ENCODE results near the gene RHBDL1. TPM values are rescaled to one million over a fixed set of nuclear protein-coding genes. Genes with fewer than 3 reads are reported as not detected.

Gene RHBDL1
- total RNA-seq, 1 experiment from 2014 or later, result 2.9 TPM

DNA sequence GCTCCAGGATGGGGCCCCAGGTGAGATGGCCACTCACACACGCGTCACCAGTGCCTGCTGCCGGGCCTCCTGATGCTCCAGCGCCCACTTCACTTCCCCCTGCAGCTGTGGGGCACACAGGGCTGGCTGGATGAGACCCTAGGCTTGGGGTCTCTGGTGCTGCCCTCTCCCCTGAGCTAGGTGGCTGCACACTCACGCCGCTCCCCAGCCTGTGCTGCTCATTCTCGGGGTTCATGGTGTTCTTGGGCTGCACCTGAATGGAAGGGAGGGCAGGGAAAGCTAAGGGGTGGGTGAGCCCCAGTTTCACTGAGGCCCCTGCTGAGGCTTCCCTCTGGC lies 49.5 kb downstream of the RHBDL1 start:
- H3K4me3 Mint-ChIP-seq (ENCODE audit: unreplicated experiment), result no peak overlapping the region
- H3K27me3 Mint-ChIP-seq (ENCODE audit: insufficient read depth, unreplicated experiment), result no peaks in the 10 kb centered on the region
- no peaks in the 10 kb centered on the region for H3K27me3 ChIP-seq (replicated peaks; ENCODE audit: control insufficient read depth, insufficient read depth, low read length)
- H3K9me3 Mint-ChIP-seq (ENCODE audit: unreplicated experiment), result no peaks in the 10 kb centered on the region
- H3K9me3 ChIP-seq, result no peaks in the 10 kb centered on the region
- no peaks in the 10 kb centered on the region for H3K4me1 Mint-ChIP-seq (ENCODE audit: low read depth, unreplicated experiment)
- no TSS peak for BruUV-seq (replicated peaks)
- no peak for DNase-seq
- H3K36me3 Mint-ChIP-seq (ENCODE audit: insufficient read depth, unreplicated experiment), result peaks cover 11% of the 10 kb centered on the region
- peaks cover 13% of the 10 kb centered on the region for H3K4me1 ChIP-seq
- POLR2A ChIA-PET, result no interaction called here
- TF ChIP-seq, protein P1, sequence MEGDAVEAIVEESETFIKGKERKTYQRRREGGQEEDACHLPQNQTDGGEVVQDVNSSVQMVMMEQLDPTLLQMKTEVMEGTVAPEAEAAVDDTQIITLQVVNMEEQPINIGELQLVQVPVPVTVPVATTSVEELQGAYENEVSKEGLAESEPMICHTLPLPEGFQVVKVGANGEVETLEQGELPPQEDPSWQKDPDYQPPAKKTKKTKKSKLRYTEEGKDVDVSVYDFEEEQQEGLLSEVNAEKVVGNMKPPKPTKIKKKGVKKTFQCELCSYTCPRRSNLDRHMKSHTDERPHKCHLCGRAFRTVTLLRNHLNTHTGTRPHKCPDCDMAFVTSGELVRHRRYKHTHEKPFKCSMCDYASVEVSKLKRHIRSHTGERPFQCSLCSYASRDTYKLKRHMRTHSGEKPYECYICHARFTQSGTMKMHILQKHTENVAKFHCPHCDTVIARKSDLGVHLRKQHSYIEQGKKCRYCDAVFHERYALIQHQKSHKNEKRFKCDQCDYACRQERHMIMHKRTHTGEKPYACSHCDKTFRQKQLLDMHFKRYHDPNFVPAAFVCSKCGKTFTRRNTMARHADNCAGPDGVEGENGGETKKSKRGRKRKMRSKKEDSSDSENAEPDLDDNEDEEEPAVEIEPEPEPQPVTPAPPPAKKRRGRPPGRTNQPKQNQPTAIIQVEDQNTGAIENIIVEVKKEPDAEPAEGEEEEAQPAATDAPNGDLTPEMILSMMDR (IDR thresholded peaks at IDR 0.05; ENCODE audit: insufficient read depth in 1 of 2, low read depth in 1 of 2, low read length in 1 of 2, severe bottlenecking in 1 of 2, unreplicated experiment in 1 of 2), result no peak
- H3K4me3 ChIP-seq (ENCODE audit: low read depth, low read length), result no peak overlapping the region
- CTCF ChIA-PET, result interaction anchor here (0.6 to 1.0 kb wide), 3 partner anchors 9 to 76 kb away, joined by 3 to 12 read pairs (median 3); no protein-coding TSS in a partner anchor
- H3K27ac Mint-ChIP-seq (ENCODE audit: unreplicated experiment), result no peak overlapping the region
- H3K36me3 ChIP-seq (ENCODE audit: control insufficient read depth, insufficient read depth, low read length), result no peaks in the 10 kb centered on the region
- intact Hi-C loops (cut with micrococcal nuclease; ENCODE audit: unreplicated experiment), result no loop called here

- CTCF ChIA-PET, result interaction anchor here (0.9 to 1.5 kb wide), 2 partner anchors 10 to 19 kb away, joined by 3 to 4 read pairs; no protein-coding TSS in a partner anchor
- POLR2A ChIA-PET, result no interaction called here
These were observed 50.2 kb downstream of the RHBDL1 start for GRCh38 chr16:725463-726187.

GRCh38 chr16:726188-726437 lies 50.6 kb downstream of the RHBDL1 start:
- no peak for DNase-seq
- Histone ChIP-seq H3K36me3 (ENCODE audit: control insufficient read depth, insufficient read depth, low read length) (no peaks in the 10 kb centered on the region), H3K4me1 (peaks cover 11% of the 10 kb centered on the region), H3K4me3 (ENCODE audit: low read depth, low read length) (no peak overlapping the region), H3K9me3 (no peaks in the 10 kb centered on the region), H3K27me3 (replicated peaks; ENCODE audit: control insufficient read depth, insufficient read depth, low read length) (no peaks in the 10 kb centered on the region)
- Mint-ChIP-seq H3K27ac (ENCODE audit: unreplicated experiment) (no peak overlapping the region), H3K4me3 (ENCODE audit: unreplicated experiment) (peak overlapping the region; percentile 64), H3K4me1 (ENCODE audit: low read depth, unreplicated experiment) (no peaks in the 10 kb centered on the region), H3K36me3 (ENCODE audit: insufficient read depth, unreplicated experiment) (peaks cover 11% of the 10 kb centered on the region), H3K9me3 (ENCODE audit: unreplicated experiment) (no peaks in the 10 kb centered on the region), H3K27me3 (ENCODE audit: insufficient read depth, unreplicated experiment) (no peaks in the 10 kb centered on the region)
- CTCF ChIA-PET, result interaction anchor here (1.5 kb wide), 1 partner anchor 19 kb away, joined by 4 read pairs; no protein-coding TSS in a partner anchor
- TF ChIP-seq, protein P1 (IDR thresholded peaks at IDR 0.05; ENCODE audit: insufficient read depth in 1 of 2, low read depth in 1 of 2, low read length in 1 of 2, severe bottlenecking in 1 of 2, unreplicated experiment in 1 of 2), result no peak
- POLR2A ChIA-PET, result no interaction called here
- intact Hi-C loops (cut with micrococcal nuclease; ENCODE audit: unreplicated experiment), result no loop called here
- BruUV-seq (replicated peaks), result no TSS peak

More at GRCh38 chr16:725463-726187, 50.2 kb downstream of the RHBDL1 start:
- Mint-ChIP-seq H3K27me3 (ENCODE audit: insufficient read depth, unreplicated experiment) (no peaks in the 10 kb centered on the region), H3K36me3 (ENCODE audit: insufficient read depth, unreplicated experiment) (peaks cover 11% of the 10 kb centered on the region), H3K27ac (ENCODE audit: unreplicated experiment) (no peak overlapping the region), H3K9me3 (ENCODE audit: unreplicated experiment) (no peaks in the 10 kb centered on the region), H3K4me1 (ENCODE audit: low read depth, unreplicated experiment) (no peaks in the 10 kb centered on the region), H3K4me3 (ENCODE audit: unreplicated experiment) (peak overlapping the region; percentile 64)
- intact Hi-C loops (cut with micrococcal nuclease; ENCODE audit: unreplicated experiment), result no loop called here
- no peak for DNase-seq
- H3K36me3 ChIP-seq (ENCODE audit: control insufficient read depth, insufficient read depth, low read length), result no peaks in the 10 kb centered on the region
- no peak overlapping the region for H3K4me3 ChIP-seq (ENCODE audit: low read depth, low read length)
- H3K4me1 ChIP-seq, result peaks cover 11% of the 10 kb centered on the region
- H3K9me3 ChIP-seq, result no peaks in the 10 kb centered on the region
- BruUV-seq (replicated peaks), result no TSS peak
- TF ChIP-seq, protein P1 (IDR thresholded peaks at IDR 0.05; ENCODE audit: insufficient read depth in 1 of 2, low read depth in 1 of 2, low read length in 1 of 2, severe bottlenecking in 1 of 2, unreplicated experiment in 1 of 2), result no peak
- no peaks in the 10 kb centered on the region for H3K27me3 ChIP-seq (replicated peaks; ENCODE audit: control insufficient read depth, insufficient read depth, low read length)

All from Caco-2 (cell line).